Endothelial cell of umbilical vein (primary cell): Measurements from ENCODE around the gene DYNC2LI1. TPM values are rescaled to one million over a fixed set of nuclear protein-coding genes. Genes with fewer than 3 reads are reported as not detected.

Experiments
- BruUV-seq: library from RNA; stranded (reverse); fragments of 400-500 nt; replicated peaks from 2 replicates; lab custom pipeline; 2021; lab: Mats Ljungman, UMichigan
- CTCF ChIA-PET: fragments of 300-600, 350-600 bp; sonication (Branson Sonifier 250); formaldehyde crosslinking; loops from one replicate; lab custom pipeline; 2021; ENCODE audit warnings: antibody characterized with exemption, inconsistent platforms; lab: Charles Lee
- POLR2A ChIA-PET: fragments of 300-600, 350-600 bp; sonication (Branson Sonifier 250); formaldehyde crosslinking; loops from one replicate; lab custom pipeline; 2021; ENCODE audit warnings: antibody characterized with exemption, inconsistent platforms; lab: Charles Lee
- DNase-seq: peaks from one replicate; pipeline ENCODE4 v3.0.0-alpha.2; 2011; ENCODE audit warnings: low read depth, low spot score
- FAIRE-seq: peaks from 2 replicates; lab custom pipeline; 2011; peaks lifted over from hg19 to GRCh38; lab: Jason Lieb, UNC
- H2AFZ ChIP-seq: 2 replicates; pipeline ENCODE4 v1.6.0; 2012; ENCODE audit warnings: low read depth, low read length, control low read depth, inconsistent platforms
- H3K27ac ChIP-seq: 2 replicates; pipeline ENCODE4 v1.5.1; 2011; ENCODE audit warnings: low read depth, mild to moderate bottlenecking, control low read depth, low read length, moderate library complexity; ENCODE audit not compliant: insufficient read depth
- H3K27me3 ChIP-seq, 2 experiments: 2 replicates each; pipeline versions ENCODE4 v1.6.0 to v1.6.1; 2011; ENCODE audit warnings: low read length in 2 of 2, mixed read lengths in 1 of 2; ENCODE audit not compliant: control insufficient read depth in 2 of 2, insufficient read depth in 2 of 2
- H3K36me3 ChIP-seq, 2 experiments: 2 replicates in 1 of 2; 3 replicates in 1 of 2; pipeline ENCODE4 v1.5.1; 2011; ENCODE audit warnings: low read length in 2 of 2, mild to moderate bottlenecking in 1 of 2, moderate library complexity in 1 of 2; ENCODE audit not compliant: control insufficient read depth in 2 of 2, insufficient read depth in 2 of 2; ENCODE audit errors: extremely low read depth in 1 of 2
- H3K4me1 ChIP-seq: 3 replicates; pipeline ENCODE4 v1.5.1; 2011; ENCODE audit warnings: mild to moderate bottlenecking, low read length; ENCODE audit not compliant: control insufficient read depth, insufficient read depth; ENCODE audit errors: extremely low read depth
- H3K4me2 ChIP-seq: 2 replicates; pipeline ENCODE4 v1.6.1; 2011; ENCODE audit warnings: low read length, control low read depth, mixed read lengths; ENCODE audit not compliant: insufficient read depth
- H3K4me3 ChIP-seq, 3 experiments: fragments of 200-600 bp in 1 of 3; sonication (generic), shearing (Covaris generic) in 1 of 3; replicated peaks in 1 of 3; 2 replicates each; pipeline ENCODE4 v1.5.1; 2011 to 2016; ENCODE audit warnings: control low read depth in 3 of 3, low read length in 3 of 3, mild to moderate bottlenecking in 2 of 3, inconsistent platforms in 1 of 3, low read depth in 1 of 3, moderate library complexity in 1 of 3; ENCODE audit not compliant: insufficient read depth in 1 of 3
- H3K79me2 ChIP-seq: 2 replicates; pipeline ENCODE4 v1.6.0; 2012; ENCODE audit warnings: low read length, inconsistent platforms; ENCODE audit not compliant: control insufficient read depth, insufficient read depth
- H3K9ac ChIP-seq: replicated peaks from 2 replicates; pipeline ENCODE3; 2011; ENCODE audit warnings: low read length, control low read depth; ENCODE audit not compliant: insufficient read depth; ENCODE audit errors: extremely low read depth
- H3K9me1 ChIP-seq: replicated peaks from 3 replicates; pipeline ENCODE4 v1.6.0; 2011; ENCODE audit warnings: mild to moderate bottlenecking, low read length; ENCODE audit not compliant: control insufficient read depth, insufficient read depth; ENCODE audit errors: extremely low read depth
- H3K9me3 ChIP-seq: replicated peaks from 2 replicates; pipeline ENCODE4 v1.5.1; 2012; ENCODE audit warnings: low read length, inconsistent platforms; ENCODE audit not compliant: control insufficient read depth, insufficient read depth
- H4K20me1 ChIP-seq: replicated peaks from 2 replicates; pipeline ENCODE3; 2011; ENCODE audit warnings: mild to moderate bottlenecking, low read length; ENCODE audit not compliant: control insufficient read depth, insufficient read depth; ENCODE audit errors: extremely low read depth
- CTCF ChIP-seq, 2 donors: IDR thresholded peaks; 1 replicate in 1 of 2; 2 replicates in 1 of 2; pipeline ENCODE4 v1.5.1; 2011; ENCODE audit warnings: low read length in 2 of 2, mild to moderate bottlenecking in 2 of 2, moderate library complexity in 2 of 2, control low read depth in 1 of 2, inconsistent platforms in 1 of 2, low read depth in 1 of 2; ENCODE audit not compliant: insufficient read depth in 1 of 2; ENCODE audit errors: extremely low read depth in 1 of 2
- EZH2 ChIP-seq: IDR thresholded peaks from 2 replicates; pipeline ENCODE4 v1.6.1; 2012; ENCODE audit warnings: borderline replicate concordance, low read depth, mild to moderate bottlenecking, moderate library complexity, low read length, inconsistent platforms; ENCODE audit not compliant: severe bottlenecking
- FOS ChIP-seq: IDR thresholded peaks from 2 replicates; pipeline ENCODE4 v1.6.1; 2011; ENCODE audit warnings: mild to moderate bottlenecking, low read length, moderate library complexity, borderline replicate concordance; ENCODE audit not compliant: insufficient read depth
- GATA2 ChIP-seq: IDR thresholded peaks from 2 replicates; pipeline ENCODE4 v1.7.0; 2011; ENCODE audit warnings: low read depth, mild to moderate bottlenecking, moderate library complexity, mixed read lengths, low read length; ENCODE audit not compliant: insufficient read length, insufficient read depth
- JUN ChIP-seq: IDR thresholded peaks from 2 replicates; pipeline ENCODE4 v1.6.1; 2011; ENCODE audit warnings: borderline replicate concordance, low read depth; ENCODE audit not compliant: insufficient read length, insufficient read depth
- MAX ChIP-seq: IDR thresholded peaks from 2 replicates; pipeline ENCODE4 v1.6.1; 2011; ENCODE audit not compliant: insufficient read depth, insufficient read length
- MYC ChIP-seq: IDR thresholded peaks from one replicate; pipeline ENCODE4 v1.6.1; 2011; ENCODE audit warnings: mild to moderate bottlenecking, low read depth, low read length
- POLR2A ChIP-seq: IDR thresholded peaks from 2 replicates; pipeline ENCODE4 v1.6.1; 2012; ENCODE audit warnings: low read depth, mild to moderate bottlenecking, control low read depth, low read length
- POLR2AphosphoS5 ChIP-seq: IDR thresholded peaks from 2 replicates; pipeline ENCODE4 v1.6.1; 2012; ENCODE audit warnings: low read depth, mild to moderate bottlenecking, control low read depth, low read length, moderate library complexity; ENCODE audit not compliant: insufficient read depth
- dilution Hi-C: fragments of 300-500 bp; cut with MboI; formaldehyde crosslinking; loops from one replicate; pipeline ENCODE4 v1.15.0; 2019; ENCODE audit warnings: low sequenced_read_pairs; ENCODE audit not compliant: extremely low pct_ligation_motif_present
- intact Hi-C: fragments of 100-400 bp; cut with micrococcal nuclease; formaldehyde crosslinking; loops from one replicate; pipeline ENCODE4 v1.10.0; 2022
- polyA plus RNA-seq, 4 experiments: library from polyadenylated mRNA; depleted of rRNA in 3 of 4; stranded (reverse) in 3 of 4; unstranded in 1 of 4; fragments of >200 nt; gene quantifications; 2 replicates each; pipeline versions ENCODE4 v1.2.1 to v1.2.3, GENCODE V29; 2011 to 2012; ENCODE audit warnings: missing spikeins in 1 of 4
- total RNA-seq: library from RNA; stranded (reverse); gene quantifications from 2 replicates; pipeline ENCODE4 v1.2.3, GENCODE V29; 2021

The DYNC2LI1 gene
- total and polyA plus RNA-seq, 2 donors (not counting 3 experiments of a cell fraction or from before 2014, with no cell fraction given) = 4.2 to 8.7 TPM

- H3K36me3 ChIP-seq = no peaks in the 10 kb centered on the region
- no peak overlapping the region for H3K27ac ChIP-seq
- H4K20me1 ChIP-seq = no peaks in the 10 kb centered on the region
- ChIA-PET POLR2A (no interaction called here), CTCF (interaction anchor here (0.7 to 0.8 kb wide), 3 partner anchors 12 to 152 kb away, joined by 3 read pairs; no protein-coding TSS in a partner anchor)
- H3K9ac ChIP-seq = no peak overlapping the region
- no peaks in the 10 kb centered on the region for H3K79me2 ChIP-seq
- FAIRE-seq (no peak), DNase-seq (no peak)
- dilution Hi-C loops (no loop called here), intact Hi-C loops (no loop called here)
- no peak for TF ChIP-seq EZH2
- TF ChIP-seq POLR2AphosphoS5 = no peak
- TF ChIP-seq FOS = no peak
- no peak for TF ChIP-seq GATA2
- TF ChIP-seq POLR2A = no peak
- TF ChIP-seq JUN = no peak
- no peak for TF ChIP-seq MAX
- no peak for TF ChIP-seq MYC
- TF ChIP-seq CTCF (IDR thresholded peaks at IDR 0.05; ENCODE audit: extremely low read depth in 1 of 2, insufficient read depth in 1 of 2, low read depth in 1 of 2, low read length in 2 of 2) = no peak
- no peaks in the 10 kb centered on the region for H3K4me1 ChIP-seq
- no peaks in the 10 kb centered on the region for H3K9me3 ChIP-seq
- H3K9me1 ChIP-seq = no peaks in the 10 kb centered on the region
- H3K4me2 ChIP-seq = no peak overlapping the region
- H3K27me3 ChIP-seq = no peaks in the 10 kb centered on the region
- H2AFZ ChIP-seq = no peak overlapping the region
- H3K4me3 ChIP-seq = no peak overlapping the region
- BruUV-seq = no TSS peak
Observed at GRCh38 chr2:43796206-43796605, 22.4 kb downstream of the DYNC2LI1 start.
